ENCODE results near the gene GIMAP6.
"Not testable (repeated sequence)": the region's sequence is repeated elsewhere in the genome, so short reads cannot be mapped to it uniquely, and the experiment has no call there.

Gene GIMAP6

DNA sequence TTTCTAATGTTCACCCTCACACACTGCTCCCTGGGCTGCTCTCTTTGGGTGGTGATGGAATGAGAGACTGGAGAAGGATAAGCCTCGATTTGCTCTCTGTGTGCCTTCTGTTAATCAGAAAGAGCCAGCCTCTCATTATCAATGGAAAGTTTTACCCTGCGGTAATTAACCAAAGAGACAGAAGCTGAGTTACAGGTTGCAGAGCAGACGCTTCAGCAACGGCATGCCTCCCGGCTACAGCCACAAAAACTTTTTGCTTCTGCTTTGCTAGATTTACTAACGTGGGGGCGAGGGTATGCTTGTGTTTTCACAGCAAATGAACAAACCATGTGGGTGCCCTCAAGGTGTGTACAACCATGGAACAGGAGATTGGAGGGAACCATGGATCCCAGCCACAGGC is 47.0 kb downstream of the GIMAP6 start:
- no peak for DNase-seq (ENCODE audit: low spot score)

DNA sequence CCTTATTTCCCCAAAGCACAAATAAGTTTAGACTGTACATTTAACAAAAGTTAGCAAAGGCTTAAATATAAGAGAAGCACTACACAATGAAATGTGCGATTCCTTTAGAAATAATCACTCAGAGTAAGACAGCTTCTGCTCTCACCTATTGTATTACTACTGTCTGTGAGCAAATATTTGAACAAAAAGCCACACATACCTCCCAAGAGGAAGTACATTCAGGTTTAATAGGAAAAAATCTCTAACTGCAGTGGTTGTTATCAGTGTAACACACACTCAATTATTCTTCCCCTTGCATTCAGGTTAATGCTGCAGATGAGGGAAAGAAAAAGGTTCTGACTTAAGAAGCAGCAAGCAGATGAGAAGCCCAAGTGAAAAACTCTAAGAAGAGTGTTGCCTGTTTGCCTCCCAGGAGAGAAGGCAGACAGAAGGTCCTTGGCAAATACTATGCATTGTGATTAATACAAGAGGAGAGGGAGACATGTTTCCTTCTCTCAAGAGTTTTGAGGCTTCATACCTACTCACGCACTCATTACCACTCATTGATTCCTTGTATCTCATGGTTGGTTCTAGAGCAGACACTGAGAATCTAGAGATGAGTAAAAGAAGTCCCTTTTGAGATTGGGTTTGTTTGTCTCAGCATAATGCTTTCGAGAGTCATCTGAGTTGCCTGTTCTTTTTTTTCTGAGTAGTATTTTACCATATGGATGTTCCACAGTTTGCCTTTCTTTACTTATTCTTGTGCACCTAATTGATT is 51.4 kb downstream of the GIMAP6 start:
- DNase-seq (ENCODE audit: low spot score) = no peak

DNA sequence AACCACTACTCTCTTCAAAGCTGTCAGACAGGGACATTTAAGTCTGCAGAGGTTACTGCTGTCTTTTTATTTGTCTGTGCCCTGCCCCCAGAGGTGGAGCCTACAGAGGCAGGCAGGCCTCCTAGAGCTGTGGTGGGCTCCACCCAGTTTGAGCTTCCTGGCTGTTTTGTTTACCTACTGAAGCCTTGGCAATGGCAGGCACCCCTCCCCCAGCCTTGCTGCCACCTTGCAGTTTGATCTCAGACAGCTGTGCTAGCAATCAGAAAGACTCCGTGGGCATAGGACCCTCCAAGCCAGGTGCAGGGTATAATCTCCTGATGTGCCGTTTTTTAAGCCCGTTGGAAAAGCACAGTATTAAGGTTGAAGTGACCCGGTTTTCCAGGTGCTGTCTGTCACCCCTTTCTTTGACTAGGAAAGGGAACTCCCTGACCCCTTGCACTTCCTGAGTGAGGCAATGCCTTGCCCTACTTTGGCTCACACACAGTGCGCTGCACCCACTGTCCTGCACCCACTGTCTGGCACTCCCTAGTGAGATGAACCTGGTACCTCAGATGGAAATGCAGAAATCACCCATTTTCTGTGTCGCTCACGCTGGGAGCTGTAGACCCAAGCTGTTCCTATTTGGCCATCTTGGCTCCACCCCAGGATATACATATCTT is 52.1 kb downstream of the GIMAP6 start:
- DNase-seq (ENCODE audit: low spot score) = not testable (repeated sequence)
